Type B pancreatic cell (in vitro differentiated cells): Measurements from ENCODE around the gene MLLT1. TPM values are rescaled to one million over a fixed set of nuclear protein-coding genes. Genes with fewer than 3 reads are reported as not detected.
A peak's percentile ranks its signal among the peaks of the same experiment; 100 is the strongest.

Source experiments
- DNase-seq: peaks from one replicate; pipeline ENCODE4 v3.0.0; 2021; ENCODE audit warnings: mixed read lengths; ENCODE audit not compliant: unreplicated experiment; ENCODE audit errors: extremely low spot score
- H3K27ac Mint-ChIP-seq: 2 replicates; pipeline ENCODE4 v1.8.0; 2021; ENCODE audit warnings: mild to moderate bottlenecking, mixed read lengths
- H3K27me3 Mint-ChIP-seq: 2 replicates; pipeline ENCODE4 v1.8.0; 2021; ENCODE audit warnings: mixed read lengths
- H3K36me3 Mint-ChIP-seq: 2 replicates; pipeline ENCODE4 v1.8.0; 2021; ENCODE audit warnings: mixed read lengths
- H3K4me1 Mint-ChIP-seq: one replicate; pipeline ENCODE4 v1.8.0; 2021; ENCODE audit warnings: mixed read lengths; ENCODE audit not compliant: unreplicated experiment
- H3K4me3 Mint-ChIP-seq: 2 replicates; pipeline ENCODE4 v1.8.0; 2021; ENCODE audit warnings: mild to moderate bottlenecking, mixed read lengths
- H3K9me3 Mint-ChIP-seq: 2 replicates; pipeline ENCODE4 v1.8.0; 2021; ENCODE audit warnings: mixed read lengths
- total RNA-seq: library from RNA; stranded (reverse); gene quantifications from 2 replicates; pipeline ENCODE4 v1.2.1, GENCODE V29; 2021; ENCODE audit warnings: low replicate concordance
- TF ChIP-seq, protein P1 (sequence below): fragments of 200-600 bp; sonication (generic); conservative IDR thresholded peaks from 2 replicates; pipeline ENCODE4 v1.5.0; 2021; ENCODE audit warnings: antibody characterized with exemption, mild to moderate bottlenecking

MLLT1 gene
- total RNA-seq, 1 donor from 2014 or later: 106 TPM

DNA sequence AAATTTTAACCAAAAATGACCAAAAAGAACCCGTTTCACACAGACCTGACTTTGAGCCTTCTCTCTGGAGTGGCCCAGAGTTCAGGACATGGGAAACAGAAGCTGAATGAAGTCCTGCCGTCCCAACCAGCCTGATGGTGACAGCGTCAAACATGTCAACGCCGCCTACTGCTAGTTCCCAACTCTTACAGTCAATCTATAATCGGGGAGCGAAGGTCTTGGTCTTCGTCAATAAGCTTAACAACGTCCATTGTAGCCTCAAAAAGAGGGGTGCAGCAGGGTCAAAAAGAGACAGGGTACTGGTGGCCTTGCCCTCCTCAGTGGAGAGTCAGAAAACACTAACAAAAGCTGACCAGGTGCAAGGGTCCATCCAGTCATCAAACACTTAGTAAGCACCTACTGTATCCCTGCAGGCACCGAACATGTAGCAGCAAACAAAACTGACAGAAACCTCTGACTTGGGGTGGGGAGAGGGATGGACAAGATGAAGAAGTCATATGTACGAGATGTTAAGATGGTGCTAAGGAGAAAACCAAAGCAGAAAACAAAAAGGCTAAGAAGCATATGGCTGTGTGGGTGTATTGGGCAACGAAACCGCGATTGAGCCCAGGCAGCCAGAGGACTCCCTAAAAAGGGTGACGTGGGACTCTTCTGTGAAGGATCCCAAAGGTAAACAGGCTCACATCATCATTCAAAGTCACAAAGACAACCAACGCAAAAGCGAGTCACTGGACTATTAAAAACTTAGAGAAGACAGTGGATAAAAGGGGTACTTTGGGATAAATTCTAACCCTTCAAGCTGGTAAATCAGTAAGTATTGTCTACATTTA is 12.0 kb downstream of the MLLT1 start:
- Mint-ChIP-seq H3K27me3 (no peaks in the 10 kb centered on the region), H3K4me1 (peaks cover 27% of the 10 kb centered on the region), H3K27ac (no peak overlapping the region), H3K36me3 (peaks cover 18% of the 10 kb centered on the region), H3K4me3 (no peak overlapping the region), H3K9me3 (no peaks in the 10 kb centered on the region)
- TF ChIP-seq, protein P1, sequence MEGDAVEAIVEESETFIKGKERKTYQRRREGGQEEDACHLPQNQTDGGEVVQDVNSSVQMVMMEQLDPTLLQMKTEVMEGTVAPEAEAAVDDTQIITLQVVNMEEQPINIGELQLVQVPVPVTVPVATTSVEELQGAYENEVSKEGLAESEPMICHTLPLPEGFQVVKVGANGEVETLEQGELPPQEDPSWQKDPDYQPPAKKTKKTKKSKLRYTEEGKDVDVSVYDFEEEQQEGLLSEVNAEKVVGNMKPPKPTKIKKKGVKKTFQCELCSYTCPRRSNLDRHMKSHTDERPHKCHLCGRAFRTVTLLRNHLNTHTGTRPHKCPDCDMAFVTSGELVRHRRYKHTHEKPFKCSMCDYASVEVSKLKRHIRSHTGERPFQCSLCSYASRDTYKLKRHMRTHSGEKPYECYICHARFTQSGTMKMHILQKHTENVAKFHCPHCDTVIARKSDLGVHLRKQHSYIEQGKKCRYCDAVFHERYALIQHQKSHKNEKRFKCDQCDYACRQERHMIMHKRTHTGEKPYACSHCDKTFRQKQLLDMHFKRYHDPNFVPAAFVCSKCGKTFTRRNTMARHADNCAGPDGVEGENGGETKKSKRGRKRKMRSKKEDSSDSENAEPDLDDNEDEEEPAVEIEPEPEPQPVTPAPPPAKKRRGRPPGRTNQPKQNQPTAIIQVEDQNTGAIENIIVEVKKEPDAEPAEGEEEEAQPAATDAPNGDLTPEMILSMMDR: no peak
- no peak for DNase-seq

DNA sequence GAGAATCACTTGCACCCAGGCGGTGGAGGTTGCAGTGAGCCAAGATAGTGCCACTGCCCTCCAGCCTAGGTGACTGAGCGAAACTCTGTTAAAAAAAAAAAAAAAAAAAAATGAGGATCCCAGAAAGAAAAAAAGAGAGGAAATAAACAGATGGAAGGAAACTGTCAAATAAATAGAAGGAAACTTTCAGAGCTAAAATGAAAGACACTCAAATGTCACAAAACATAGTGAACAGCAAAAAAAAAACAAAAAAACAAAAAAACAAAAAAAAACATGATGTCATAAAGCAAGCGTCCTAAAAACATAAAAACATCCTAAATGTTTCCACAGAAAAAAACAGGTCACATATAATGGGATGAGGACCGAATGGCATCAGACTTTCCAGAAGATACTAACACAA is 15.0 kb downstream of the MLLT1 start:
- no peak for DNase-seq
- Mint-ChIP-seq H3K4me3 (no peak overlapping the region), H3K9me3 (no peaks in the 10 kb centered on the region), H3K27ac (no peak overlapping the region), H3K4me1 (peaks cover 7% of the 10 kb centered on the region), H3K27me3 (no peaks in the 10 kb centered on the region), H3K36me3 (peaks cover 15% of the 10 kb centered on the region)
- TF ChIP-seq, protein P1: no peak

DNA sequence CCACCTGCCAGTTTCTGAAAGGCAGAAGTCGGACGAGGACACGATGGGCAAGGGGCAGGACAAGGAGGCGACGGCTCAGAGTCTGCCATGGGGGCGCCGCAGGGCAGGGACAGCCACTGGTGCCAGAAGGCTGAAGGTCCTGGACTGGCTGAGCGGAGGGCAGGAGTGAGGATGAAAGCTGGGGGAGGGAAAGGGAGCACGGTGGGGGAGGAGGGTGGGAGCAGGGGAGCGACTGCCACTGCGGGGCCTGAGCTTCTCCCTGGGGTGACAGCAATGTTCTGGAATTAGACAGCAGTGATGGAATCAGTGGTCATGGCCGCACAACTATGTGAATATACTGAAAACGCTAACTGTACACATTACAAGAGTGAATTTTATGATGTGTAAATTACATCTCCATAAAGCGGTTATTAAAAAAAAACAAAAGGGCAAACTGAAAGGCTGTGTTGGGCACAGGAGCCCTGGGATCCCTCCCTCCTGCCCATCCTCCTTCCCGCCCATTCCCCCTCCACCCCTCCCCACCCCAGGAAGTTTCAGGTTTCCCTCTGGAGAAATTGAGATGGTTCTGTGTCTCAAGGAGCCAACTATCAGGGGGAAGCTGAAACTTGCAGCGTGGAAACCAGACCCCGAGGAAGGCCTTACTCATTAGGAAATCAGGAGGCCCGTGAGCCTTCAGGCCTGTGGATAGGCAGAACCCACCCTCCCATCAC is 15.9 kb downstream of the MLLT1 start:
- TF ChIP-seq, protein P1: no peak
- H3K4me1 Mint-ChIP-seq: peaks cover 7% of the 10 kb centered on the region
- H3K36me3 Mint-ChIP-seq: peaks cover 15% of the 10 kb centered on the region
- no peak for DNase-seq
- H3K27me3 Mint-ChIP-seq: no peaks in the 10 kb centered on the region
- H3K27ac Mint-ChIP-seq: no peak overlapping the region
- H3K4me3 Mint-ChIP-seq: peak overlapping the region; percentile 51
- no peaks in the 10 kb centered on the region for H3K9me3 Mint-ChIP-seq

DNA sequence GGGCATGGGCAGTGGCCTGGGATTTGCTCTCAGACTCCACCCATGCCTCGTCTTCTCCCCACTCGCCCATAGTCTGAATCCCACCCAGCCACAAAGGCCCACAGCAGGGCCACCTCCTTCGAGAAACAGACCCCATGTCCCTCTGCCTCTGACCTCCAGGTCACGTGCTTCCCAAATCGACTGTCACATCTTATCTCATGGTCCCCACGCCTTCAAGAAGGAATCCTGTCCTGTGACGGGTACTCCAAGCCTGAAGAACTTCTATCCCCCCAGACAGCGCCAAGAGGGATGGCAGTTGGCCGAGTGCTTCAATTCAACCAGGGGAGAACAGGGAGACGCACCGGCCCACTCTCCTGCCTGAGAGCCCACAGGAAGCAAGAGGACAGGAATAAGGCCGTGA is 16.5 kb downstream of the MLLT1 start:
- DNase-seq: no peak
- Mint-ChIP-seq H3K27ac (no peak overlapping the region), H3K36me3 (peaks cover 13% of the 10 kb centered on the region), H3K9me3 (no peaks in the 10 kb centered on the region), H3K4me3 (no peak overlapping the region), H3K4me1 (peaks cover 7% of the 10 kb centered on the region), H3K27me3 (no peaks in the 10 kb centered on the region)
- TF ChIP-seq, protein P1: no peak

DNA sequence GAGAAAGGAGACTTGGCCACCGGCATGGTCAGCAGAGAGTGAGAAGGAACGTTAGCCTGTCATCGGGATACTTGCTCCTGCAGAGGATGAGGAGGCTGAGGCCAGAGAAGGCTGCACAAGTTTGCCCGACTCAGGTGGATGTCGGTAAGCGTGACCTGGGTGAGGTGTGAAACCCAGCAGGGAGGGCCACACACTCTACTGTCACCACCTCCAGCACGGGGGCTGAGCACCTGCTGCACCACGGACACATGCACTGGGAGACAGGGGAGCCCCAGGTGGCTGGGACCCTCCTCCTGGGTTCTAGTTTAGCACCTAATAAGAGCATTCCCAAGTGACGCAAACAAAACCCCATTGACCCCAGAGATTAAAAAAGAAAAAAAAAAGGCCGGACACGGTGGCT is 17.3 kb downstream of the MLLT1 start:
- no peak for DNase-seq
- Mint-ChIP-seq H3K9me3 (no peaks in the 10 kb centered on the region), H3K27me3 (no peaks in the 10 kb centered on the region), H3K36me3 (peaks cover 6% of the 10 kb centered on the region), H3K27ac (no peak overlapping the region), H3K4me3 (no peak overlapping the region), H3K4me1 (peaks cover 7% of the 10 kb centered on the region)
- TF ChIP-seq, protein P1: no peak
